NCI-H748 (cell line): ENCODE data around the gene SLC27A4.

Source experiments
- DNase-seq: peaks from one replicate; lab custom pipeline; 2025; ENCODE audit not compliant: unreplicated experiment; lab: John Stamatoyannopoulos, UW

The SLC27A4 gene

DNA sequence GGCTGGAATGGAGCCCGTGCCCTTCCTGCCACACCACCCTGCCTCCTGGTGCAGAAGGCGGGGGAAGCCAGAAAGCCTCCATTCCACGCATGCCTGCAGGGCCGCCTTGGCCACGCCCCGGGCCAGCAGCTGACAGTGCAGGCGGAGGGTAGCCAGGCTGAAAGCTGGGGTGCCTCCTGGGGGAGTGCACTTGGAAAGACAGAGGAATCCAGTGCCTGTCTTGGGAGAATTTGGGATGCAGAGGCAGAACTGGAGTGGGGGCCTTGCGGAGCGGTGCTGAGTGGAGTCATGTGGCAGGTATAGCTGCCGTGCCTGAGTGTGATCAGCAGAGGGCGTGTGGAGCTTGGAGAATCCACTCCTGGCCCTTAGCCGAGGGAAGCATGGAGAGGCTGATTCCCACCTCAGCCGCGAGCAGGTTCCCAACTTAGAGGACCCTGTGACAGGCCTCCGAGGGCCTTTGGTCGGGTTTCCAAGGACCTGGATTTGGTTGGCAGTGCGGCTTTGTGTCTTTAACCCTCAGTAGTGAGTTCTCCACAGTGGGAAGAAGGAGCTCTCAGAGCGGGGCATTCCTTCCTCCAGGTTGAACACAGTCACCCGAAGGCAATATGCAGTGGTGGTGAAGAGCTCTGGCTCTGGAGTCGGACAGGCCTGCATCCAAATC is 21.8 kb downstream of the SLC27A4 start:
- peak; percentile 81 for DNase-seq

DNA sequence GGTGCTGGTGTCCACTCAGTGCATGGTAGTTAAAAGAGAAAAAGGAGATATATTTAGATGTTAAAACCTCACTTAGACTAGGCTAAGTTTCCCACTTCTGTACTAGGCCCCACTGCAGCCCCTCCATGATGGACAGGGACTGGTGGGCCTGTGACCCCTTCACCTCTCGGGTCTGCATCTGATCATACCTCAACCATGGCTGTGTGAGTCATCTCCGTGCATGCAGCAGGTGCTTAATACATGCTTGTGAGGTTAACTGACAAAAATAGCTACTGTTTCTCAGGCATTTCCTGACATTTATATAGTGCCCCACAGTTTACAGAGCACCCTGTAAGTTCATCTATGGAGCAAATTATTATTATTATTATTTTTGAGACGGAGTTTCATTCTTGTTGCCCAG is 22.4 kb downstream of the SLC27A4 start:
- DNase-seq = no peak

DNA sequence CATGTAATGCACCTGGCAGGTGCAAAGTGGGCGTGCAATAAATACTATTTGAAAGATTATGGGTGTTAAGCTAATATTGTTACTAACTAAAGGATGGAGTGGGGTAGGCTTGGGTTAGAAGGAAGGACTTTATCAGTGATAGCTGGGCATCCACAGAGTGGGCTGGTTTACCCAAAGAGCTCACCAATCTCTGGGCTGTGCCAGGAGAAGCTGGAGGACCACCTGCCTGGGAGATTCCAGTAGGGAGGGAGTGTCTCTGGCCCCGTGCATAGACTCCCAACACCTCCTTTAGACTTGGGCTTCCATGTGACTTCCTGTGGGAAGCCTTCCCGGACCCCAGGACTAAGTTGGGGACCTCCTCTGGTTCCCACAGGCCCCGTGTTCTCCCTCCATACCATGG is 25.2 kb downstream of the SLC27A4 start:
- DNase-seq = no peak

DNA sequence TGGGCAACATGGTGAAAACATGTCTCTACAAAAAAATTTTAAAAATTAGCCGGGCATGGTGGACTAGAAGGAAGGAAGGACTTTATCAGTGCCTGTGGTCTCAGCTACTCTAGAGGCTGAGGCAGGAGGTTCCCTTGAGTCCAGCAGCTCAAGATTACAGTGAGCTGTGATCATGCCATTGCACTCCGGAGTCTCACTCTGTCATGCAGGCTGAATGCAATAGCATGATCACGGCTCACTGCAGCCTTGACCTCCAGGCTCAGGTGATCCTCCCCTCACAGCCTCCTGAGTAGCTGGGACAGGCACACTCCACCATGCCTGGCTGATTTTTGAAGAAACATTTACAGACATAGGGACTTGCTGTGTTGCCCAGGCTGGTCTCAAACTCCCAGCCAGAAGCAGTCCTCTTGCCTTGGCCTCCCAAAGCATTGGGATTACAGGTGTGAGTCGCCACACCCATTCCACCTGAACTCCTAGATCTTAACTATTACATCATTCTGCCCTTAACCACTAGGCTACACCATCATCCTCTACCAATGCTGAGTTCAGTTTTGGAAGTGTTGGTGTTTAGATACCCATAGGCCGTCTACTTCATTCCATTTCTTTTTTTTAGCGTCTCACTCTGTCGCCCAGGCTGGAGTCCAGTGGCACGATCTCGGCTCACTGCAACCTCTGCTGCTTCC is 28.8 kb downstream of the SLC27A4 start:
- no peak for DNase-seq

DNA sequence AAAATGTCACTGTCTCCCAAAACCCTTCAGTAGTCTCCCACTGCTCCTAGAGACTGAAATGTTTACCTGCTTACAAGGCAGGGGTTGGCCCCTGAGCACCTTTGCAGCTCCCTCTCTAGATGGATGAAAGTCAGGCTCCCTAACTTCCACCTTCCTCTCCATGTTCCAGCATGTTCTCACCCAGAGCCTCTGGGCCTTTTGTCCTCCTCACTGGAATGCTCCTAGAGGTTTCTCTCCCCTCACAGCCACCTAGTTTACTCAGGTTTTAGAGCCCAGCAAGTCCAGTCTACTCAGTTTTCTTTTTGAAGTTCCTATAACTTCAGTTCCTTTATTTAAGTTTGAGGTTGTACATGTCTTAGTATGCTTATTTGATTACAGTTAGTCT is 30.0 kb downstream of the SLC27A4 start:
- no peak for DNase-seq

GRCh38 chr9:128370752-128371629 is 30.7 kb downstream of the SLC27A4 start, which contains the start of gene URM1:
Gene URM1, plus strand, starts transcription at chr9:128371374. Its CDS starts 7 bp downstream, at chr9:128371381.
- peak; percentile 96 for DNase-seq

DNA sequence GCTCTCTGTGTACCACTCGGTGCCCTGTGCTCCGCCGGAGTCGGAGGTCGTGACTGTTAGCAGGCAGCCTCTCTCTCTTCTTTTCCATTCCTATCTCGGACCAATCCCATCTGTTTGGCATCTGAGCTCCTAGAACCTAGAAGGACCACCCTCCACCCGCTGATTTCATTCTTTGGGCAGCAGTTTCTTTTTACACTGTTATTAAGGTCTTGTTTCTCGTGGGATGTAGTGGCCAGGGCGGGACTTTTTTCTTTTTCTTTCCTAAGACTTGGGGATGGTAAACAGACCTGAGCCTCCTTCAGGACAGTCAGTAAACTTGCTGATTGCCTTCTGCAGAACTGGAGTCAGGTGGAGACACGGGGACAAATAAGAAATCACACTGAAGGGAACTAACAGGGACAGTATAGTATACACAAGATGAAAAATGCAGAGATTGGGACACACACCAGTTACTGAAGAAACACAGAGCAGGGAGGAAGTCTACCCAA is 31.3 kb downstream of the SLC27A4 start:
- no peak for DNase-seq

DNA sequence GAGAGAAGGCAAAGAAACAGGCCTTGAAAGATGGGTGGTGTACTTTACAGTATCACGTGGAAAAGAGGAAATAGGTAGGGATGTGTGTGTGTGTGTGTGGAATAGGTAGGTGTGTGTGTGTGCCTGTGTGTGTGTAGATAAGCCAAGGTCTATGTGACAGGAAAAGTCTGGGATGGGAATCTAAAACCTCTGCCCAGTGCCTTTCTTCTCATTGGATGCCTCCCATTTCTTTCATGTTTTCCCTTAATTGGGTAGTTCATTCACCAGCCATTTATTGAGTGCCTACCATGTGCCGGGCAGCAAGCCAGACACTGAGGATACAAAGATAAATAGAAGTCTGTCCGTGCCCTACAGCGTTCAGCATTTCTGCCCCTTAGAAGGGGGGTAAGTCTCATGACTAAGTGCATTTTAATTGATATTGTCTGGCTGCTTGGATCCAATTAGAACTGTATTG is 31.9 kb downstream of the SLC27A4 start:
- DNase-seq = no peak

DNA sequence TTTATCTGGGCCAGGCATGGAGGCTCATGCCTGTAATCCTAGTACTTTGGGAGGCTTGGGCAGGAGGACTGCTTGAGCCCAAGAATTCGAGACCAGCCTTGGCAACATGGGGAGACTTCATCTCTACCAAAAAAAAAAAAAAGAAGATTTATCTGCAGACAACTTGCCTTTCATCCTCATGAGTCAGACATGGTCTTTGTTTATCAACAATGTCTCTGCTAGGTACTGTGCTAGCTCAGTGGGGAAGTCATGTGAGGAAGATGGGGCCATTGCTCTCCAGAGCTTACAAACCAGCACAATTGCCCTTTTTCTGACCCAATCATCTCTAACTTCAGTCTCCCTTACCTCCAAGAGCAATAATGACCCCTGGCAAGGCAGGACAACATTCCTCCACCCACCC is 32.5 kb downstream of the SLC27A4 start:
- DNase-seq = no peak

GRCh38 chr9:128374221-128374675 is 33.9 kb downstream of the SLC27A4 start:
- no peak for DNase-seq

GRCh38 chr9:128375865-128376264 is 35.5 kb downstream of the SLC27A4 start:
- no peak for DNase-seq

GRCh38 chr9:128382261-128382660 is 41.9 kb downstream of the SLC27A4 start:
- DNase-seq = no peak

DNA sequence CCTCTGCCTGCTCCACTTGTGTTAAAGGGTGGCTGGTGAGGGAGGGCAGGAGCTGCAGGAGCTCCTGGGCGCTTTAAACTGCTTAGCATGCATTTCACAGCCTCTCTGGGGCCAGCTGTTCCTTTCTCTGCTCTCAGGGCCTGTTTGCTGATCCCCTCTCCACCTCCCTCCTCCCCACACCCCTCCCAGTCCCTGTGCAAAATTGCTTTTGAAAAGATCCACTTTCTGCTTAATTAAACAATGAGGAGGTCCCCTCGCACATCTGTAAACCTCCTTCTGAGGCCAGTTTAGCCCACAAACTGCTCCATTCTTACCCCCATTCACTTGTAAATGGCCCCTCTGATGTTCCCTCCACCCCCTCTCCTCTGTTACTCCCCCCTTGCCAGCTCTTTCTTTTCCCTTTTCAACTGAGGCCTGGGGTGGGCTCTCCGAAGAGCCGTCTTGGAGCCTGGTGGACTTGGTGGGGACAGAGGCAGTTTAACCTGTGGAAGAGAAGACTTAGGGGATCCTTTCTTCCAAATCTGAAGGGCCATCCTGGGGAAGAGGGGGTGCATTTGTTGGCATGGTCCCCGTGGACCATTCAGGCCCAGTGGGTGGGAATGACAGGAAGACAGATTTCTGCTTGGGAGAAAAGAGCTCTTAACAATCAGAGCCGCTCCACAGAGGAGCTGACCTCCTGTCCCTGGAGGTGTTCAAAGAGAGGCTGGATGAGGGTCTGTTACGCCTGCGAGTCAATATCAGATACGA is 42.9 kb downstream of the SLC27A4 start:
- no peak for DNase-seq

GRCh38 chr9:128383791-128384190 is 43.5 kb downstream of the SLC27A4 start:
- DNase-seq = no peak

DNA sequence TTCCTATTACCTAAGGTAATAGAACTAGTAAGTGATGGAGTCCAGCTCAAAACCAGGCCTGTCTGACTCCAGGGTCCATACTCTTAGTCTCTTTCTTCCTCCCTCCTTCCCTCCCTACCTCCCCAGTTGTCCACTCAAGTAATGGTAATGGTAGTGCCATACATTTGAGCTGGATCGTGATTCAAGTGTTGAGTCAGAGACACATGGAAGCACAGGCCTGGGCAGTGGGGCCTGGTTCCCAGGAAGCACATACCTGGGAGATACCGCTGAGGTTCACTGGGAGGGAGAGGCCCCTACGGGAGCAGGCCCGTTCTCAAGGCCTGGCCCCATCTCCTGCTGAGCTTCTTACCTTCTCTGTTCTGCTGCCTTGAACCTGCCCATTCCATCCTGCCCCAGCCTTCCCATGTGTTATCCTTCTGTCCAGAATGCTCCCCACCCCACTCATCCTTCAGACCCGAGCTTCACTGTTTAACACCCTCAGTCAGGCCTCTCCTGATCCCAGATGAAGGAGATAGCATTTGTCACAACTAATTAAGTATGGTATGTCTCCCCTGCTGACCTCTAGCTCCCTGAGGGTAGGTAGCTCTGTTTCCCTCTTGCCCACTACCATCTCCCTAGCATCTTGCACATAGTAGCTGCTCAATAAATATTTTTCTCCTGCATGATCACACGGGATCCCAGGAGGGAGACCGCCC is 44.6 kb downstream of the SLC27A4 start:
- no peak for DNase-seq

GRCh38 chr9:128385496-128386460 is 45.5 kb downstream of the SLC27A4 start:
- DNase-seq = no peak

GRCh38 chr9:128388150-128388549 is 47.8 kb downstream of the SLC27A4 start:
- DNase-seq = no peak

DNA sequence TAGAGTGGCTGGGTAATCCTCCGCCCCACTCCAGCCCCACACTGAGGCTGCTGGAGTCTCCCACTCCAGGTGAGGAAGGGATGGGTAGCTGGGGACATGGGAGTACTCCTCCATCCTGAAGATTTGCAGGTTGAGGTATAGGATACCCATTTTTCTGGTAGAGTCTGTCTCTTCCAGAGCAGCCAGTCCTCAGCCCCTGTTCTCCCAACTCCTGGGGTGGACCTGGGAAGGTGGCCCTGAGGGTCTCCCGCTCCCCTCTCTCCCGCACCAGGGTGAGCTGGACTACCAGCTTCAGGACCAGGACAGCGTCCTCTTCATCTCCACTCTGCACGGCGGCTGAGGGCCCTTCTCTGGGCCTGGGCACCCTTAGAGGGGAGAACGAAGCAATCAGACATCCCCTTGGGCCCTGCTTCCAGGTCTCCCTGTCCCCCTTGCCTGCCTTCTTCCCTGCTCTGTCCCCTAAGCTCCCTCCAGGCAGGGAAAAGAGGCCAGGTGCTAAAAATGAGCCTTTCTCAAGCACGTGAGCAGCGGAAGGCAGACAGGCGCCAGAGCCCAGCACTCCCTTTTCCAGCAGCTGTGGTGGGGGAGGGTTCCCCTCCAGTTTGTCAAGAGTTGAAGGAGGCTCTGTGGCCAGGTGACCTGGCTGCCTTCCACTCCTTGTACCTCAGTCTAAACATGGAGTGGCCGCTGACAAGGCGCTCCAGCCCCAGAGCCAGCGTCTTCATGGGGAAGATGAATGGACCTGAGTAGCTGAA is 49.2 kb downstream of the SLC27A4 start:
- DNase-seq = no peak
